ENCODE results near the gene CRACDL. TPM values are rescaled to one million over a fixed set of nuclear protein-coding genes. Genes with fewer than 3 reads are reported as not detected.

The CRACDL gene
- polyA plus RNA-seq, 1 donor (not counting 4 experiments of a cell fraction or from before 2014, with no cell fraction given): 1.6 TPM

DNA sequence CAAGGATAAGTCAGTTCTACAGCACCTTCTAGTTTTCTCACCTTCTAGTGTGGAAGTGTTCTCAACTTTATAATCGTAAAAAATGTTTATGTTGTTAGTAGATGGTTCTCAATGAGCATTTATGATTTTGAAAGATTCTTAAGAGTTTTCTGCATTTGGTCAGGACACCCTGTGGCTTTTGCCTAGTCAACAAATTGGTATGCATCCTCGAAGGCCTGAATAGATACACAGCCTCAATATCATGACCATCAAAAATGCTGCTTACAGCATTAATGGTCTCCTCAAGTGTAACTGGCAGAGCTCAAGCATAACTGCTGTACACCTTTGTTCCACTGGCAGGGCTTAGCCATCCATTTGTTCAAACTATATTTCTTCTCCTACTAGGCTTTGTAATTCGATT is 96.7 kb downstream of the CRACDL start:
- Histone ChIP-seq H3K9ac (ENCODE audit: control insufficient read depth, extremely low read depth, insufficient read depth, low read length) (no peak overlapping the region), H2AFZ (ENCODE audit: control insufficient read depth, low read length) (no peak overlapping the region), H3K9me1 (ENCODE audit: control insufficient read depth, extremely low read depth, insufficient read depth, low read length) (no peaks in the 10 kb centered on the region), H3K27ac (ENCODE audit: control insufficient read depth, insufficient read depth, low read length) (no peak overlapping the region), H3K27me3 (ENCODE audit: control insufficient read depth, extremely low read depth, insufficient read depth, low read length) (no peaks in the 10 kb centered on the region), H3K36me3 (ENCODE audit: control insufficient read depth in 2 of 2, extremely low read depth in 1 of 2, insufficient read depth in 2 of 2, low read length in 2 of 2) (no peaks in the 10 kb centered on the region), H4K20me1 (ENCODE audit: control insufficient read depth, extremely low read depth, insufficient read depth, low read length) (no peaks in the 10 kb centered on the region), H3K4me1 (ENCODE audit: control insufficient read depth, extremely low read depth, insufficient read depth, low read length) (peaks cover 6% of the 10 kb centered on the region), H3K4me3 (ENCODE audit: control insufficient read depth in 2 of 3, extremely low read depth in 1 of 3, insufficient read depth in 2 of 3, low read depth in 1 of 3, low read length in 3 of 3) (no peak overlapping the region), H3K9me3 (ENCODE audit: control insufficient read depth, low read depth, low read length) (no peaks in the 10 kb centered on the region), H3K4me2 (ENCODE audit: control insufficient read depth, extremely low read depth, insufficient read depth, low read depth, low read length) (no peak overlapping the region), H3K79me2 (ENCODE audit: control insufficient read depth, insufficient read depth, low read length) (no peaks in the 10 kb centered on the region)
- FAIRE-seq: no peak
- dilution Hi-C loops (cut with MboI; ENCODE audit: extremely low pct_ligation_motif_present, low sequenced_read_pairs): no loop called here
- TF ChIP-seq, protein P1, sequence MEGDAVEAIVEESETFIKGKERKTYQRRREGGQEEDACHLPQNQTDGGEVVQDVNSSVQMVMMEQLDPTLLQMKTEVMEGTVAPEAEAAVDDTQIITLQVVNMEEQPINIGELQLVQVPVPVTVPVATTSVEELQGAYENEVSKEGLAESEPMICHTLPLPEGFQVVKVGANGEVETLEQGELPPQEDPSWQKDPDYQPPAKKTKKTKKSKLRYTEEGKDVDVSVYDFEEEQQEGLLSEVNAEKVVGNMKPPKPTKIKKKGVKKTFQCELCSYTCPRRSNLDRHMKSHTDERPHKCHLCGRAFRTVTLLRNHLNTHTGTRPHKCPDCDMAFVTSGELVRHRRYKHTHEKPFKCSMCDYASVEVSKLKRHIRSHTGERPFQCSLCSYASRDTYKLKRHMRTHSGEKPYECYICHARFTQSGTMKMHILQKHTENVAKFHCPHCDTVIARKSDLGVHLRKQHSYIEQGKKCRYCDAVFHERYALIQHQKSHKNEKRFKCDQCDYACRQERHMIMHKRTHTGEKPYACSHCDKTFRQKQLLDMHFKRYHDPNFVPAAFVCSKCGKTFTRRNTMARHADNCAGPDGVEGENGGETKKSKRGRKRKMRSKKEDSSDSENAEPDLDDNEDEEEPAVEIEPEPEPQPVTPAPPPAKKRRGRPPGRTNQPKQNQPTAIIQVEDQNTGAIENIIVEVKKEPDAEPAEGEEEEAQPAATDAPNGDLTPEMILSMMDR (optimal IDR thresholded peaks at IDR 0.05 in 1 of 3, IDR thresholded peaks at IDR 0.05 in 1 of 3, conservative IDR thresholded peaks at IDR 0.05 in 1 of 3; ENCODE audit: extremely low read depth in 1 of 3, insufficient read depth in 2 of 3, low read length in 3 of 3): no peak
- no peak for TF ChIP-seq EZH2 (IDR thresholded peaks at IDR 0.05; ENCODE audit: low read length)
- no peak for DNase-seq (ENCODE audit: low read depth, low spot score)

DNA sequence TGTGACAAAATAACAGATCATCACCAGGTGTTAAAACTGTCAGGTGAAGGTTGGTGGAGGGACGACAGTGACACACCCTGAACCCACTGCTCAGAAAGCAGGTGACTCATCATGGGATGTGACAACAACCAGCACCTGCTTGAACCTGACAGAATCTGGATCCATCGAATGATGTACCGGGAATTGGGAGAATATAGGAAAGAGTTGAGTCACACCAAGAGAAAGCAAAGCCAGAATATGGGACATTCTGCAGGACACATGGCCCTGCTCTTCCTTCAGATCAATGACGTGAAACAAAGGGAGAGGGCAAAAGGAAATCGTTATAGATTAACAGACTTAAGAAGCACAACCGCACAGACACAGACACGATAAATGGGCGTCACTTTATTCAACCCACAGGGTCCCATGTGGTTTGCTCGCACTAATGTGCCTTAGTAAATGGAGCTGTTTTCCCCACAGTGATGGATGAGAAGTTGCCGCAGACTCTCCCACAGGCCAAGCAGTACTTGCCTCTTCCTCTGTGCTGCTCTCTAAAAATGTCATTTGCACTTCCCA is 100.1 kb downstream of the CRACDL start:
- no peak overlapping the region for H3K27ac ChIP-seq (ENCODE audit: control insufficient read depth, insufficient read depth, low read length)
- no peak for DNase-seq (ENCODE audit: low read depth, low spot score)

More for the DNA sequence above, 100.1 kb downstream of the CRACDL start:
- H4K20me1 ChIP-seq (ENCODE audit: control insufficient read depth, extremely low read depth, insufficient read depth, low read length): no peaks in the 10 kb centered on the region
- H3K9ac ChIP-seq (ENCODE audit: control insufficient read depth, extremely low read depth, insufficient read depth, low read length): no peak overlapping the region
- H3K9me1 ChIP-seq (ENCODE audit: control insufficient read depth, extremely low read depth, insufficient read depth, low read length): no peaks in the 10 kb centered on the region
- peaks cover 0 to 1% of the 10 kb centered on the region in 2 experiments for H3K36me3 ChIP-seq (ENCODE audit: control insufficient read depth in 2 of 2, extremely low read depth in 1 of 2, insufficient read depth in 2 of 2, low read length in 2 of 2)
- no peak overlapping the region for H2AFZ ChIP-seq (ENCODE audit: control insufficient read depth, low read length)
- no peak overlapping the region for H3K4me2 ChIP-seq (ENCODE audit: control insufficient read depth, extremely low read depth, insufficient read depth, low read depth, low read length)
- no peak overlapping the region for H3K4me3 ChIP-seq (ENCODE audit: control insufficient read depth in 2 of 3, extremely low read depth in 1 of 3, insufficient read depth in 2 of 3, low read depth in 1 of 3, low read length in 3 of 3)
- TF ChIP-seq EZH2 (IDR thresholded peaks at IDR 0.05; ENCODE audit: low read length): no peak
- TF ChIP-seq, protein P1 (optimal IDR thresholded peaks at IDR 0.05 in 1 of 3, IDR thresholded peaks at IDR 0.05 in 1 of 3, conservative IDR thresholded peaks at IDR 0.05 in 1 of 3; ENCODE audit: extremely low read depth in 1 of 3, insufficient read depth in 2 of 3, low read length in 3 of 3): no peak
- H3K9me3 ChIP-seq (ENCODE audit: control insufficient read depth, low read depth, low read length): no peaks in the 10 kb centered on the region
- H3K4me1 ChIP-seq (ENCODE audit: control insufficient read depth, extremely low read depth, insufficient read depth, low read length): peaks cover 6% of the 10 kb centered on the region
- dilution Hi-C loops (cut with MboI; ENCODE audit: extremely low pct_ligation_motif_present, low sequenced_read_pairs): no loop called here
- no peak for FAIRE-seq
- H3K79me2 ChIP-seq (ENCODE audit: control insufficient read depth, insufficient read depth, low read length): no peaks in the 10 kb centered on the region
- H3K27me3 ChIP-seq (ENCODE audit: control insufficient read depth, extremely low read depth, insufficient read depth, low read length): no peaks in the 10 kb centered on the region

Measured in keratinocyte (primary cell).